Keratinocyte (primary cell): Measurements from ENCODE around the gene RING1. TPM values are rescaled to one million over a fixed set of nuclear protein-coding genes. Genes with fewer than 3 reads are reported as not detected.

Source experiments
- DNase-seq: peaks from one replicate; pipeline ENCODE4 v3.0.0-alpha.2; 2011; ENCODE audit warnings: low read depth, missing footprints, low spot score
- FAIRE-seq: peaks from 2 replicates; lab custom pipeline; 2011; peaks lifted over from hg19 to GRCh38; lab: Jason Lieb, UNC
- H2AFZ ChIP-seq: 2 replicates; pipeline ENCODE4 v1.6.0; 2012; ENCODE audit warnings: low read length, control low read depth, inconsistent platforms; ENCODE audit not compliant: control insufficient read depth
- H3K27ac ChIP-seq: 2 replicates; pipeline ENCODE4 v1.5.1; 2011; ENCODE audit warnings: low read length; ENCODE audit not compliant: control insufficient read depth, insufficient read depth
- H3K27me3 ChIP-seq: 3 replicates; pipeline ENCODE4 v1.6.0; 2011; ENCODE audit warnings: low read length; ENCODE audit not compliant: control insufficient read depth, insufficient read depth; ENCODE audit errors: extremely low read depth
- H3K36me3 ChIP-seq, 2 experiments: 2 replicates in 1 of 2; 3 replicates in 1 of 2; pipeline ENCODE4 v1.5.1; 2011; ENCODE audit warnings: low read length in 2 of 2, mild to moderate bottlenecking in 1 of 2; ENCODE audit not compliant: control insufficient read depth in 2 of 2, insufficient read depth in 2 of 2; ENCODE audit errors: extremely low read depth in 1 of 2
- H3K4me1 ChIP-seq: 3 replicates; pipeline ENCODE4 v1.5.1; 2011; ENCODE audit warnings: low read length; ENCODE audit not compliant: control insufficient read depth, insufficient read depth; ENCODE audit errors: extremely low read depth
- H3K4me2 ChIP-seq: 3 replicates; pipeline ENCODE4 v1.6.0; 2011; ENCODE audit warnings: low read depth, low read length; ENCODE audit not compliant: control insufficient read depth, insufficient read depth; ENCODE audit errors: extremely low read depth
- H3K4me3 ChIP-seq, 3 experiments: fragments of 200-600 bp in 1 of 3; sonication (generic) in 1 of 3; 2 replicates in 2 of 3; 3 replicates in 1 of 3; pipeline ENCODE4 v1.5.1; 2011 to 2016; ENCODE audit warnings: low read length in 3 of 3, mild to moderate bottlenecking in 3 of 3, control low read depth in 2 of 3, inconsistent platforms in 1 of 3, low read depth in 1 of 3, mixed read lengths in 1 of 3, mixed run types in 1 of 3, moderate library complexity in 1 of 3; ENCODE audit not compliant: control insufficient read depth in 2 of 3, insufficient read depth in 2 of 3; ENCODE audit errors: extremely low read depth in 1 of 3
- H3K79me2 ChIP-seq: 2 replicates; pipeline ENCODE4 v1.6.0; 2012; ENCODE audit warnings: low read length; ENCODE audit not compliant: control insufficient read depth, insufficient read depth
- H3K9ac ChIP-seq: 3 replicates; pipeline ENCODE4 v1.6.0; 2011; ENCODE audit warnings: low read length; ENCODE audit not compliant: control insufficient read depth, insufficient read depth; ENCODE audit errors: extremely low read depth
- H3K9me1 ChIP-seq: 3 replicates; pipeline ENCODE4 v1.6.0; 2011; ENCODE audit warnings: low read length; ENCODE audit not compliant: control insufficient read depth, insufficient read depth; ENCODE audit errors: extremely low read depth
- H3K9me3 ChIP-seq: 2 replicates; pipeline ENCODE4 v1.5.1; 2012; ENCODE audit warnings: low read depth, low read length; ENCODE audit not compliant: control insufficient read depth
- H4K20me1 ChIP-seq: 3 replicates; pipeline ENCODE4 v1.6.0; 2011; ENCODE audit warnings: low read length; ENCODE audit not compliant: control insufficient read depth, insufficient read depth; ENCODE audit errors: extremely low read depth
- EZH2 ChIP-seq: IDR thresholded peaks from one replicate; pipeline ENCODE4 v1.6.1; 2012; ENCODE audit warnings: inconsistent platforms, mild to moderate bottlenecking, low read length, moderate library complexity
- dilution Hi-C: fragments of 300-500 bp; cut with MboI; formaldehyde crosslinking; loops from one replicate; pipeline ENCODE4 v1.7.0; 2020; ENCODE audit warnings: low sequenced_read_pairs; ENCODE audit not compliant: extremely low pct_ligation_motif_present
- polyA plus RNA-seq, 5 experiments: library from polyadenylated mRNA; depleted of rRNA in 3 of 5; stranded (reverse) in 3 of 5; stranded (forward) in 1 of 5; unstranded in 1 of 5; fragments of >200 nt; gene quantifications; 1 replicate in 1 of 5; 2 replicates in 3 of 5; 3 replicates in 1 of 5; pipeline versions ENCODE4 v1.2.1 to v1.2.3, GENCODE V29; 2011 to 2012; ENCODE audit warnings: missing spikeins in 2 of 5, low read depth in 1 of 5, low replicate concordance in 1 of 5
- TF ChIP-seq, protein P1 (sequence below), 3 experiments: IDR thresholded peaks in 1 of 3; conservative IDR thresholded peaks in 1 of 3; optimal IDR thresholded peaks in 1 of 3; 2 replicates in 2 of 3; 3 replicates in 1 of 3; pipeline versions ENCODE3 to v1.5.1; 2011; ENCODE audit warnings: low read length in 3 of 3, mild to moderate bottlenecking in 3 of 3, moderate library complexity in 2 of 3, control low read depth in 1 of 3, inconsistent platforms in 1 of 3; ENCODE audit not compliant: insufficient read depth in 2 of 3; ENCODE audit errors: extremely low read depth in 1 of 3

RING1 gene
- polyA plus RNA-seq, 1 donor (not counting 4 experiments of a cell fraction or from before 2014, with no cell fraction given) = 23.0 TPM

DNA sequence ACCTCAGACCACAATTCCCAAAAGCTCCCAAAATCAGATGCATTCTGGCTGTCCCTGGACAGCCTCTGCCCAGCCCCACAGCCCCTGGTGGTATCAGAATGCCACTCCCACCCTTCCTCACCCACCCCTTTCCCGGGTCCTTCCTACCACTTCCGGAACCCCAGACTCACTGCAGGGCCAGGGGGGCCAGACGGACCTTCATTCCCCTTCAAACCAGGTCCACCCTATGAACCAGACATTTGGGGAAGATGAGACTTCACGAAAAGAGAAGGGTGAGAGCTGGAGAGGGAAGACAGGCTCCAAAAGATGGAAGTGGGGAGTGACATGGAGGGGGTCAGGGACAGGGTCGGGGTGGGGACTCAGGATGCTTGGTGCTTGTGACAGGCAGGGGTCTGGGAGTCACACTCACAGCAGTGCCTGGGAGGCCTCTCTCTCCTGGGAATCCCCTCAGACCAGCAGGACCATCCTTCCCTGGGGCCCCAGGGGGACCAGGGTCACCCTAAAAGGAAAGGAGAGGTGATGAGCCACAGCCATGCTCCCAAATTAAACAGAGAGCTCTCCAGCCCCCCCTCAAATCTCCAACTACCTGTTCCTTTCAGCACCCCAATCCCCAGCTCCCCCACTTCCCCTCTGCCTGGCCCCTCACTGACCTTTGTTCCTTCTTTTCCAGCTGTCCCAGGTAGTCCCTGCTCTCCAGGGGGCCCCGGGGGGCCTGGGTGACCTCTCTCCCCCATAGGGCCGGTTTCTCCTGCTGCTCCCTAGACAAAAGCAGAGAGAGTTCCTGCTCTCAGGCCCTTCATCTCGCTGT is 36.2 kb upstream of the RING1 start:
- H3K9me1 ChIP-seq = no peaks in the 10 kb centered on the region
- no peak for FAIRE-seq
- dilution Hi-C loops = no loop called here

DNA sequence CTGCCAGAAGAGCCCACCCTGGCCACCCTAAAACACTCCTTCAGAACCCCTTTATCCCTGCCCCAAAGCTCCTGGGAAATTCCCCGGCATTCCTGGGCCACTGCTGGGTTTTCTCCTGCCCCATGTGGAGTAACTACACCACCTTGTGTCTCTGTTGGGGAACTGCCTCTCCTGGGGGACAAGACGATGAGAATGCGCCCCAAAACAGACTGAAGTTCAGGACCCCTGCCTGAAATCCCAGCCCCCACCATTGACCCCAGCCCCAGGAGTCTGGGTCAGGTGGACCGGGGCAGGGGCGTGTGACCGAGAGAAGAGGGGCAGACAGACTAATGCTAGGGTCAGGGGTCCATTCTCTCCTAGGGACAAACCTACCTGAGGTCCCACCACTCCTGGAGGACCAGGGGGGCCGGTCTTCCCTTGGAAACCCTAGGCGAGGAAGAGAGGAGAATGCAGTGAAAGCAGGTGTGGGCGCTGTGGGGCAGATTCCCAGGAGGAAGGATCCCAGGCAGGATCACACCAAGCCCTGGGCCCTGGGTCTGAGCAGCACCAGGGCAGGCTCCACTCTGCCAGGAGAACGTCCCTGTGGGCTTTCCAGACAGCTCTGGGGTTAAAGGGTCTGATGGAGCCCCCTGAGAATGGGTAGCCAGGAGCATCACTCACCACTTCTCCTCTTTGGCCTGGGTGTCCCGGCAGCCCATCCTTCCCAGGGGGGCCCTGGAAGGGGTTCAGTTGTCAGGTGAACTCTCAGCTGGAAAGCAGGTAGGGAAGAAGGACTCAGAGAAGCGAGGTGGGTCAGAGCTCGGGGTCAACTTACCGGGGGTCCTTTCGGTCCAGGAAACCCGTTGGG is 35.4 kb upstream of the RING1 start:
- no peak overlapping the region for H3K27ac ChIP-seq
- DNase-seq (no peak), FAIRE-seq (peak; percentile 51)
- TF ChIP-seq, protein P1, sequence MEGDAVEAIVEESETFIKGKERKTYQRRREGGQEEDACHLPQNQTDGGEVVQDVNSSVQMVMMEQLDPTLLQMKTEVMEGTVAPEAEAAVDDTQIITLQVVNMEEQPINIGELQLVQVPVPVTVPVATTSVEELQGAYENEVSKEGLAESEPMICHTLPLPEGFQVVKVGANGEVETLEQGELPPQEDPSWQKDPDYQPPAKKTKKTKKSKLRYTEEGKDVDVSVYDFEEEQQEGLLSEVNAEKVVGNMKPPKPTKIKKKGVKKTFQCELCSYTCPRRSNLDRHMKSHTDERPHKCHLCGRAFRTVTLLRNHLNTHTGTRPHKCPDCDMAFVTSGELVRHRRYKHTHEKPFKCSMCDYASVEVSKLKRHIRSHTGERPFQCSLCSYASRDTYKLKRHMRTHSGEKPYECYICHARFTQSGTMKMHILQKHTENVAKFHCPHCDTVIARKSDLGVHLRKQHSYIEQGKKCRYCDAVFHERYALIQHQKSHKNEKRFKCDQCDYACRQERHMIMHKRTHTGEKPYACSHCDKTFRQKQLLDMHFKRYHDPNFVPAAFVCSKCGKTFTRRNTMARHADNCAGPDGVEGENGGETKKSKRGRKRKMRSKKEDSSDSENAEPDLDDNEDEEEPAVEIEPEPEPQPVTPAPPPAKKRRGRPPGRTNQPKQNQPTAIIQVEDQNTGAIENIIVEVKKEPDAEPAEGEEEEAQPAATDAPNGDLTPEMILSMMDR (optimal IDR thresholded peaks at IDR 0.05 in 1 of 3, IDR thresholded peaks at IDR 0.05 in 1 of 3, conservative IDR thresholded peaks at IDR 0.05 in 1 of 3; ENCODE audit: extremely low read depth in 1 of 3, insufficient read depth in 2 of 3, low read length in 3 of 3) = peak; percentile 77 to 87 (median 80)
- no peak for TF ChIP-seq EZH2
- no peak overlapping the region for H3K4me3 ChIP-seq
- no peaks in the 10 kb centered on the region for H3K36me3 ChIP-seq
- H3K4me2 ChIP-seq = no peak overlapping the region
- no peak overlapping the region for H3K9ac ChIP-seq
- no peaks in the 10 kb centered on the region for H4K20me1 ChIP-seq
- dilution Hi-C loops = no loop called here
- no peaks in the 10 kb centered on the region for H3K9me1 ChIP-seq
- peaks cover 2% of the 10 kb centered on the region for H3K27me3 ChIP-seq
- no peaks in the 10 kb centered on the region for H3K79me2 ChIP-seq
- H3K4me1 ChIP-seq = no peaks in the 10 kb centered on the region
- no peak overlapping the region for H2AFZ ChIP-seq
- no peaks in the 10 kb centered on the region for H3K9me3 ChIP-seq

More for the DNA sequence above, 36.2 kb upstream of the RING1 start:
- H3K79me2 ChIP-seq = no peaks in the 10 kb centered on the region
- H3K9me3 ChIP-seq = no peaks in the 10 kb centered on the region
- no peaks in the 10 kb centered on the region for H3K4me1 ChIP-seq
- no peaks in the 10 kb centered on the region for H3K36me3 ChIP-seq
- H3K27me3 ChIP-seq = peaks cover 2% of the 10 kb centered on the region
- H4K20me1 ChIP-seq = no peaks in the 10 kb centered on the region
- H2AFZ ChIP-seq = no peak overlapping the region
- H3K27ac ChIP-seq = no peak overlapping the region
- no peak overlapping the region for H3K9ac ChIP-seq
- no peak for TF ChIP-seq EZH2
- TF ChIP-seq, protein P1 (optimal IDR thresholded peaks at IDR 0.05 in 1 of 3, IDR thresholded peaks at IDR 0.05 in 1 of 3, conservative IDR thresholded peaks at IDR 0.05 in 1 of 3; ENCODE audit: extremely low read depth in 1 of 3, insufficient read depth in 2 of 3, low read length in 3 of 3) = no peak
- DNase-seq = no peak
- no peak overlapping the region for H3K4me2 ChIP-seq
- no peak overlapping the region for H3K4me3 ChIP-seq
